Activated T-cell treated with anti-CD3 and anti-CD28 coated beads, Interleukin-2, amount 50 U/mL, for 4 hours (primary cell): Measurements from ENCODE around the gene P3H4. TPM values are rescaled to one million over a fixed set of nuclear protein-coding genes. Genes with fewer than 3 reads are reported as not detected.

Source experiments
- ATAC-seq, 2 donors: fragments of 200-7000 bp; cut with Tn5 transposase; one replicate each; pipeline ENCODE4 v1.10.0; 2021
- DNase-seq: peaks from one replicate; pipeline ENCODE4 v3.0.0-alpha.2; 2020
- H3K27me3 Mint-ChIP-seq: one replicate; pipeline ENCODE4 v1.8.0; 2021; ENCODE audit warnings: low read depth, mixed read lengths
- H3K36me3 Mint-ChIP-seq: one replicate; pipeline ENCODE4 v1.8.0; 2022; ENCODE audit warnings: mixed read lengths; ENCODE audit not compliant: insufficient read depth
- H3K4me1 Mint-ChIP-seq: one replicate; pipeline ENCODE4 v1.8.0; 2021; ENCODE audit warnings: low read depth, mixed read lengths
- H3K4me3 Mint-ChIP-seq: one replicate; pipeline ENCODE4 v1.8.0; 2021; ENCODE audit warnings: mild to moderate bottlenecking, moderate library complexity, mixed read lengths
- H3K9me3 Mint-ChIP-seq: one replicate; pipeline ENCODE4 v1.8.0; 2021; ENCODE audit warnings: mixed read lengths
- total RNA-seq, 3 donors: library from RNA; stranded (reverse); gene quantifications; one replicate each; pipeline ENCODE4 v1.2.1, GENCODE V29; 2021

P3H4 gene
- total RNA-seq, 3 donors from 2014 or later: 2.0 to 3.6 (median 2.5) TPM

GRCh38 chr17:41773190-41773588 is 38.6 kb downstream of the P3H4 start:
- ATAC-seq: no peak
- Mint-ChIP-seq H3K4me1 (no peaks in the 10 kb centered on the region), H3K36me3 (no peaks in the 10 kb centered on the region)

GRCh38 chr17:41772586-41773189 is 39.1 kb downstream of the P3H4 start:
- no peaks in the 10 kb centered on the region for H3K4me1 Mint-ChIP-seq
- H3K4me3 Mint-ChIP-seq: no peak overlapping the region
- peaks cover 9% of the 10 kb centered on the region for H3K27me3 Mint-ChIP-seq
- DNase-seq: no peak
- H3K9me3 Mint-ChIP-seq: no peaks in the 10 kb centered on the region
- no peak for ATAC-seq
- no peaks in the 10 kb centered on the region for H3K36me3 Mint-ChIP-seq

More at GRCh38 chr17:41773190-41773588, 38.6 kb downstream of the P3H4 start:
- Mint-ChIP-seq H3K9me3 (no peaks in the 10 kb centered on the region), H3K4me3 (no peak overlapping the region), H3K27me3 (peaks cover 9% of the 10 kb centered on the region)
- no peak for DNase-seq

- ATAC-seq (no peak), DNase-seq (no peak)
- Mint-ChIP-seq H3K4me1 (no peaks in the 10 kb centered on the region), H3K9me3 (no peaks in the 10 kb centered on the region), H3K4me3 (no peak overlapping the region), H3K27me3 (peaks cover 9% of the 10 kb centered on the region), H3K36me3 (no peaks in the 10 kb centered on the region)
These were observed 39.5 kb downstream of the P3H4 start for GRCh38 chr17:41772218-41772585.

- Mint-ChIP-seq H3K36me3 (no peaks in the 10 kb centered on the region), H3K27me3 (peaks cover 9% of the 10 kb centered on the region), H3K4me1 (no peaks in the 10 kb centered on the region), H3K4me3 (no peak overlapping the region), H3K9me3 (no peaks in the 10 kb centered on the region)
- DNase-seq: no peak
- ATAC-seq: no peak
These were observed 40.2 kb downstream of the P3H4 start for GRCh38 chr17:41771389-41772206.

GRCh38 chr17:41769985-41770384 is 41.8 kb downstream of the P3H4 start:
- no peak for DNase-seq
- Mint-ChIP-seq H3K9me3 (no peaks in the 10 kb centered on the region), H3K27me3 (peaks cover 5% of the 10 kb centered on the region), H3K36me3 (no peaks in the 10 kb centered on the region), H3K4me3 (no peak overlapping the region), H3K4me1 (no peaks in the 10 kb centered on the region)
- no peak for ATAC-seq

- Mint-ChIP-seq H3K27me3 (peaks cover 4% of the 10 kb centered on the region), H3K4me3 (no peak overlapping the region), H3K9me3 (no peaks in the 10 kb centered on the region), H3K4me1 (no peaks in the 10 kb centered on the region), H3K36me3 (no peaks in the 10 kb centered on the region)
- no peak for DNase-seq
- ATAC-seq: no peak
These were observed 42.3 kb downstream of the P3H4 start for GRCh38 chr17:41769346-41769862.

GRCh38 chr17:41768682-41769288 is 43.0 kb downstream of the P3H4 start:
- DNase-seq (no peak), ATAC-seq (no peak)
- Mint-ChIP-seq H3K36me3 (no peaks in the 10 kb centered on the region), H3K4me3 (no peak overlapping the region), H3K27me3 (peaks cover 4% of the 10 kb centered on the region), H3K9me3 (no peaks in the 10 kb centered on the region), H3K4me1 (no peaks in the 10 kb centered on the region)

GRCh38 chr17:41767324-41768042 is 44.3 kb downstream of the P3H4 start:
- ATAC-seq: no peak
- no peaks in the 10 kb centered on the region for H3K27me3 Mint-ChIP-seq
- H3K4me1 Mint-ChIP-seq: no peaks in the 10 kb centered on the region
- no peaks in the 10 kb centered on the region for H3K9me3 Mint-ChIP-seq
- DNase-seq: no peak
- H3K36me3 Mint-ChIP-seq: no peaks in the 10 kb centered on the region
- H3K4me3 Mint-ChIP-seq: no peak overlapping the region

GRCh38 chr17:41766135-41766534 is 45.6 kb downstream of the P3H4 start:
- no peaks in the 10 kb centered on the region for H3K9me3 Mint-ChIP-seq
- no peaks in the 10 kb centered on the region for H3K4me1 Mint-ChIP-seq
- DNase-seq (no peak), ATAC-seq (no peak)
- no peaks in the 10 kb centered on the region for H3K36me3 Mint-ChIP-seq
- no peak overlapping the region for H3K4me3 Mint-ChIP-seq
- no peaks in the 10 kb centered on the region for H3K27me3 Mint-ChIP-seq

- Mint-ChIP-seq H3K4me1 (no peaks in the 10 kb centered on the region), H3K27me3 (no peaks in the 10 kb centered on the region), H3K36me3 (no peaks in the 10 kb centered on the region), H3K9me3 (no peaks in the 10 kb centered on the region), H3K4me3 (no peak overlapping the region)
- DNase-seq (no peak), ATAC-seq (no peak)
These were observed 48.4 kb downstream of the P3H4 start for GRCh38 chr17:41763327-41763726.

- Mint-ChIP-seq H3K4me1 (no peaks in the 10 kb centered on the region), H3K27me3 (no peaks in the 10 kb centered on the region), H3K4me3 (no peak overlapping the region), H3K36me3 (no peaks in the 10 kb centered on the region), H3K9me3 (no peaks in the 10 kb centered on the region)
- DNase-seq (no peak), ATAC-seq (no peak)
These were observed 48.9 kb downstream of the P3H4 start for GRCh38 chr17:41762841-41763240.

- H3K36me3 Mint-ChIP-seq: no peaks in the 10 kb centered on the region
- H3K27me3 Mint-ChIP-seq: no peaks in the 10 kb centered on the region
- DNase-seq (no peak), ATAC-seq (no peak)
- H3K4me1 Mint-ChIP-seq: no peaks in the 10 kb centered on the region
- H3K4me3 Mint-ChIP-seq: no peak overlapping the region
- H3K9me3 Mint-ChIP-seq: no peaks in the 10 kb centered on the region
These were observed 49.4 kb downstream of the P3H4 start for GRCh38 chr17:41762391-41762790.

GRCh38 chr17:41760878-41761277 is 50.9 kb downstream of the P3H4 start:
- Mint-ChIP-seq H3K9me3 (no peaks in the 10 kb centered on the region), H3K4me1 (no peaks in the 10 kb centered on the region), H3K36me3 (no peaks in the 10 kb centered on the region), H3K27me3 (no peaks in the 10 kb centered on the region), H3K4me3 (no peak overlapping the region)
- DNase-seq (no peak), ATAC-seq (no peak)

- DNase-seq (no peak), ATAC-seq (no peak)
- Mint-ChIP-seq H3K36me3 (no peaks in the 10 kb centered on the region), H3K4me1 (no peaks in the 10 kb centered on the region), H3K9me3 (no peaks in the 10 kb centered on the region), H3K4me3 (no peak overlapping the region), H3K27me3 (no peaks in the 10 kb centered on the region)
These were observed 53.1 kb downstream of the P3H4 start for GRCh38 chr17:41758601-41759000.
